Measurements from ENCODE around the gene PSMB7.

Gene PSMB7

DNA sequence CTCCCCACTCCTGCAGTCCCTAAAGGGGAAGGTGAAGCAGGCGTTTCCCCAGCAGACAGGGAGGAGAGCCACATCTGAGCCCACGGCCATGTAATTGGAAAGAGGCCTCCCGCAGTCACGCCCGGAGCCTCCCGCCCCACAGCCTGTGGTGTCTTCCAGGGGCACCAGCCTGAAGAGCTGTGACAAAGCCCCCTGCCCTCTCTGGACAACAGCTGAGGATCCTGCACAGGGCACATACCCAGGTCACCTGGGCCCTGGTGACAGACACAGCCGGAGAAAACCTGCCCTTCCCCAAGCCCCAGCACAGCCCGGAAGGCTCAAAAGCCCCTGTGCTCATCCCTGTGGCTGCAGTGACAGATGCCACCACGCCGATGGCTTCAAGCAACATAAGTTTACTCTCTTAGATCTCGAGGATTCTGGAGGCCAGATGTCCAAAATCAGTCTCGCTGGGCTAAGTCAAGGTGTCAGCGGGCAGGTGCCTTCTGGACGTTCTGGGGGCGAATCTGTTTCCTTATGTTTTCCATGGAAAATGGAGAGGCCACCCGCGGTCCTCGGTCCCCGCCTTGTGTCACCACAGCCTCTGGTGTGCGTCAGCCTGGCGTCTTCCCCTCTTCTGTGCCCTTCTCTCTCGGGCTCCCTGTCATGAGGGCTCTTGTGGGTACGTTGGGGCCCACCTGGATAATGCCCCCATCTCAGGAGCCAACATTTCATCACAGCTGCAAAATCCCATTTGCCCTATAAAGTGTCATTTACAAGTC lies 71.5 kb downstream of the PSMB7 start:
- no peak for DNase-seq

DNA sequence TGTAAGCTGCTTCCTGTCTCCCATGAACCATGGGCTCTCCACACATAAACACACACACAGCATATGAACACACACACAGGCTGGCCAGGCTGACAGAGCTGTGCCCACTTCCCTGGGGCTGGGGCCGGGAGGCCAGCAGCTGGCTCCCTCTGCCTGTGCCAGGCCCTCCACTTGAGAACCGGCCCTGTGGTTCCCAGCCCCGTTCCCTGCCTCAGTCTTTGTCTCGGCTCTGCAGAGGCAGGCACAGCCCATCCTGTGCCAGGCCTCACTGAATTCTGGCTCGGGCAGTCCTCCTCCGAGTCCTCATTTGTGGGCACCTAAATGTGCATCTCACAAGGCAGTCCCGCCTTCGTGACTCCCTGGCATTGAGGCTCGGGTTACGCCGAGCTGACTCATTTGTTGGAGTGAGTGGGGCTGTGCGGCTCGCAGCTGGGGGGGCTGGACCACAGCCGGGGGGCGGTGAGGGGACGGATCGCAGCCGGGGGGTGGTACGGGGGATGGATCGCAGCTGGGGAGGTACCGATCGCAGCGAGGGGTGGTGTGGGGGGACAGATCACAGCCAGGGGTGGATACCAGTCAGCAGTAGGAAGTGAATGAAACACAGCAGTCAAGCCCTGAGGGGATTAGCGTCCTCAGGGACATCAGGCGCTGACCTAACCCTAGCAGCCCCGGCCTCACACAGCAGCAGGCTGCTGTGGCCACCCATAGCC lies 72.3 kb downstream of the PSMB7 start:
- peak in 1 of 2 experiments; percentile 59 for DNase-seq

DNA sequence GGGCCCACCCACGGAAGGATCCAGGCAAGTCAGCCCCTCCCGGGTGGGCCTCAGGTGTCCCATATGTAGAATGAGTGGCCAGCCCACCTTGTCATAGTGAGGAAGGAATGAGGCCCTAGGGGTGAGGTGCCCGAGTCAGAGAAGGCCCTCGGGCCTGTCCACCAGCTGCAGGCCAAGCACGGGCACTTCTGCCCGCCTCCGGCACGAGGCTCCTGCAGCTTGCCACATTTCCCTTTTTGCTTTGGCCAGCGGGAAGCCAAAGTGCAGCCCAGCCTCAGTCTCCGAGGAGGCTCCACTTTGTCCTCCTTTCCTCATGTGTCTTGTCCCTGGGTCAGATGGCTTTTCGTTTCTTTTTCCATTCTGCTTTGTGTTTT lies 72.9 kb downstream of the PSMB7 start:
- no peak for DNase-seq

DNA sequence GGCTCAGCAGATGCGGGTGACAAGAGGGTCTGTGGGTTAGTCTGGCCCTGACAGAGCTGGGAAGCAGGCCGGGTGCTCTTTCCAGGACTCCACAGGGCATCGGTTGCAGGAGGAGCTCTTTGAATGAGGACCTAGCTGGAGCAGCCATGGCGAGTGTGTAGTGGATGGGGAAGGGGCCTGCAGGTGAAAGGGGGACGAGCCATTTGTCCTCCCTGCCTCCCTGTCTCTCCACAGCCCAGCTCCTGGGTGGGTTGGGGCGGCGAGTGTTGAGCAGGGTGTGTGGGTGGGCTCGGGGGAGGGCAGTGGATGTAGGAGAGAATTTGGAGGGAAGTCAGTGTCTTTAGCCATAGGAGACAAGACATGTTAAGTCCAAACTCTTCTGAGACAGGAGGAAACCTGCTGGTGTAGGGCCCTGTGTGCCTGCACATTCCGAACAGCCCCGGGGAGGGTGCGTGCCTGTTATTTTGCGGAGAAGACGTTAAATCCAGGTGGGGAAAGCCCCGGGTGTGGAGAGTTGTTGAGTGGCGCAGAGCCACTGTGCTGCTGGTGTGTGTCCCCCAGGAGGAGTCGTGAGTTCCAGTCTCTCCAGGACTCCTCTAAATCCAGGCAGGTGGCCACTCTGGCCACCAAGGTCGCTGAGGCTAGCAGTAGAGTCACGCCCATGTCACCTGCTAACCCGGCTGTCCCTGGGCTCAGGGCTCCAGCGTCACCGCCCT lies 73.6 kb downstream of the PSMB7 start:
- no peak for DNase-seq

DNA sequence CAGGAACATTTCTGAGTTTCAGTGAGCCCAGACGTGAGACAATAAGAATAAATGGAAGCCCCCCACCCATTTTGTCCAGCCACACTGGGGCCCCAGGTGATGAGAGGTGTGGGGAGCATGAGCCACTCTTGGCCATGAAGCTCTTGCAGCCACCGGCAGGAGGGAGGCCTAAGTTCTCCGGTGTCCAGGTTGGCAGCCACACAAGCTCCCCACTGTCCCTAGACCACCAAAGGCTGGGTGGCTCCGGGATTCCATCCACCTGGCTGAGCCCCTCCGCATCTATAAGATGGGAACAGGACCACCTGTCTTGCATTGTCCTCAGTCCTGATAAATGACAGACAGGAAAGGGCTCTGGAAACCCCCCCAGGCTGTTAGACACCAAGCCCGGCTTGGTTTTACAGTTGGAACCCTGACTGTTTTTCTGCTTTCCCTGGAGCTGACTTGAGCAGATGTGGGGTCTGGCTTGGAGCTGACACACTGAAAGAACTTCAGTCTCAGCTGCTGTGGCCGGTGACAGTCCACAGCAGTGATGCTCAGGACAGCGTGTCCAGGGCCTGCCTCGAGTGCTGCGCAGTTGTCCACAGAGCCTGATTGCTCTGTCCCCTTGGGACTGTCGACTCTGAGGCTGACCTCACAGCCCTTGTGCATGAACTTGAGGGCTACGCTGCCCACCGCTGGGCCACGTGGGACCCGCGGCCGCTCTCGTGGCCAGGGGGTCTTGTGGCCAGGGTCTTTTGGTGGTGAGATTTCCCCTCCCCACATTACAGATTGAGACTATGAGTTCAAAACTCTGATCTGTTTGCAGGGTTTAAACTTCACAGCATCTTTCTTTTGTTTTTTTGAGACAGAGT lies 74.8 kb downstream of the PSMB7 start:
- DNase-seq = no peak

DNA sequence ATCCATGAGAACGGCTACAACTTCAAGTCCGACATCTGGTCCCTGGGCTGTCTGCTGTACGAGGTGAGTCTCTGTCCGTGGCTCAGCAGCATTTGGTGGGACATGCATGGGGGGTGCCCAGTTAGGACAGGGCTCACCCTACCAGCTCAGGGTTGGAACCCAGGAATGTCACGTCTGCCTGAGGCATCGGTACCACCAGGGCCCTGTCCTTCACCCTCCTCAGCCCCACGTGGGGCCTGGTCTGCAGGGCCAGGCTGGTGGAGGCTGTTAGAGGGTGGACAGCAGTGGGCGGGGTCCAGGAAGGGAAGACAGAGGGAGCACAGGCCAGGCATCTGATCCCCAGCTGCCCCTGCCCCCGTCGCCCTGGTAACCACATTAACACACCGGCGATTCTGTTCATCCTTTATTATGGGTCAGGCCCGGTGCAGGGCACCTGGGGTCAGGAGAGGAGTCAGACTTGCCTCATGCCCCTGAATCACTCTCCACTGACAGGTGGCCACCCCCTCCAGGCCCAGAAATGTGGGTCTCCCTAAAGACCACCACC lies 75.6 kb downstream of the PSMB7 start:
- no peak for DNase-seq

DNA sequence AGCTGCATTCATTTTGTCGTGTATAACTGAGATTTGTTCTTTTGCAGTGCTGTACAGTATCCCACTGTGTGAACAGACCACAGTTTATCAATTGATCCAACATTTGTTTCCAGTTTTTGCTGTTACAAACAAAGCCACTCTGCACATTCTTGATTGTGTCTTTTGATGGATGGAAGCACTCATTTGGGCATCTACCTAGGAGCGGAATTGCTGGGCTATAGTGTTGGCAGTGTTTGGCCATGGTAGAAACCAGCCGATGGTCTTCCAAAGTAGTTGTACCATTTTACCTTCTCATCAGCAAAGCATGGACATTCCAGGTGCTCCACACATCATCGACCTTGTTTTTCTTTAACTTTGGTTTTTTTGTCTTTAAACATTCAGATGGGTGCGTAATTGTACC lies 77.7 kb downstream of the PSMB7 start:
- DNase-seq = no peak

DNA sequence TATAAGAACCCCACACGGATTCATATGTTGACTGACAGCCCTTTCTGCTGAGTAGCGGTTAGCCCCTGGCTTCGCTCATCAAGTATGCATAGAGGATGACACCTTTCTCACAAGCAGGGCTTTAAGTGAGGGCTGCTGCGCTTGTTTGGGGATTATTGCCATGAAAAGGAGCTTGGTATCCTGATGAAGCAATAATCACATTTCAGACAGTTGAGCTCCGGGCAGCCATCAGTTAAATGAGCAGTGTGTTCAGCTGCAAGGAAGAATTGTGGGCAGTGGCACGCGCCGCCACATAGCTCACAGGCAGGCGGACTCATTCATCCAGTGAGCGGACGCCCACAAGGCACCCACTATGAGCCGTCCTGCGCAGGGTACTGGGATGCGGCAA lies 79.9 kb downstream of the PSMB7 start:
- DNase-seq = no peak

DNA sequence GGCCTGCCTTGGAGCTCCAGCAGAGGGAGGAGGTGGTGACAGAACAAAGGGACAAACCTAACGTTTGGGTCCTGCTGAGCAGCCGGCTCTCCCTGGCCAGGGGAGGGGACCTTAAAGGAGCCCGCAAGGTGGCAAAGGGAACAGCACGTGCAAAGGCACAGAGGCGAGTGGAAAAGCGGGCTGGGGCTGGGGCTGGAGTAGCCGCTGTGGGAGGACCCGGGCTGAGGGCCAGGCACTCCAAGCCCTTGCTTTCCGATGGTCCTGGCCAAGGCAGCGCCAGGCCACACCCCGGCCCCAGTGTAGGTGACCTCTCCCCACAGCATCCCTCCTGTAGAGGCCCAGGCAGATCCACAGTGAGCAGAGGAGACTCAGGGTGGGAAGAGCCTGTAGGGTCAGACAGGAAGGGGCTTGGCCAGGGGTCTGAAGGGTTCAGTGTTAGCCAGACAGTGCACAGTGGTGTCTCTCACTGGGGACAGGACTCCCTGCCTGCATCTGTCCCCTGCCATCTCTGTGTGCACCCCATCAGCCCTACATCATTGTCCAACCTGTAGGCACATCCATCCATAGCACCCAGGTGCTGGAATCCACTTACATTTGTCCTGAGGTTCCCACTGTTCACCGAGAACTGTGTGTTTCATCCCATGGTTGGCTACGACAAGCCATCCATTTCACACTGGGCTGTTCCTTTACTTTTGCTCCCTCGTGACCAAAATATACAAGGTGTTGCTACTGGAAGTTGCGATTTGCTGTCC lies 80.5 kb downstream of the PSMB7 start:
- no peak for DNase-seq

DNA sequence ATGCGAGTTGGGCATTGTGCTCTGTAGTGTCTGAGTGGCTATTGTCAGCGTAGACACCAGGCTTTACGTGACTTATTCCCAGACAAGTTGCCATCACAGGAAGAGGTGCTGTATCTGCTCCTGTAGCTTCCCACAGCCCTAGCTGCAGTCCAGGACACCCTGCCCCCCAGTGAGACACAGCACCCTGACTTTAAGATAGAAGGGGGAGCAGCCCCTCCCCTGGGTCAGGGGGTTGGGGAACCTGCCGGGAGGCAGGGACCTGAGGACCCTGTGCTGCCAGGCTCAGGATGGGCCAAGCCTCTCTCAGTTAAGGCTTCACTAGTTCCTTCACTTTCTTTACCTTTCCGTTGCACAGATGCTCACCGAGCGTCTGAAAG lies 82.1 kb downstream of the PSMB7 start:
- DNase-seq = no peak

DNA sequence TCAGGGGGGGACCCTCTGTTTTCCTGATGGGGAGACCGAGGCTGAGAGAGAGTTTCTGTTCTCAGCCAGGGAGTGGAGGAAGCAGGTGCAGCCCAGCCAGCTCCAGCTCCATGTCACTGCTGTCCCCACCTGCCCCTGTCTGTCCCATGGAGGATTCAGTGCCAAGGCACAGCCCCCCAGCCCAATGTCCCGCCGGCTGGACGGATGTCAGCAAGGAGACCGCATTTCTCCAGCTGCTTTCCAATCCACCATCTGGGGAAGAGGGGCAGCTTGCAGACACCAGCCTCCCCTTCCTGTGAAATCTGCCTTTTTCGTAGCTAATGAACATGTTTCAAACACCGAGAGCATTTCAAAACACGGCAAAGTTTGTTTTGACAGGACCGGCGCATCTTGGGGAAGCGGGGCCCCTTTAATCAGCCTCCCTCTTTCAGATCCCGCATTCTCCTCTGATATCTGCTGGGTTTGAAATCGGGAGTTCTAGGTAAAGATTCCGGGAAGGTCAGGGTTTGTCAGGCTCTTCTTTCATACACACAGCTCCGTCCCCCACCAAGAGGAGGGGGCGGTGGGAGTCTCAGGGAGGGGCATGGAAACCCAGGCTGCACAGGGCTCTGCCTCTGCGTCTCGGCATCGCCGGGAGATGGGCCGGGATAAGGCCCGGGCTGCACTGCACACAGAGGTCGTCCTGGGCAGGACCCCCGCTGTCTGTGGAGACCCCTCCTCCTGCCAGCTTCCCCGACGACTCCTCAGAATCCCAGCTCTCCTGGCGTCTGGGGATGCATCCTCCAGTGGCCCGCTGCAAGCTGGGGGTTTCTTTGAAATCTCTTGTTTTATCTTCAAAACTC lies 82.7 kb downstream of the PSMB7 start:
- no peak for DNase-seq

DNA sequence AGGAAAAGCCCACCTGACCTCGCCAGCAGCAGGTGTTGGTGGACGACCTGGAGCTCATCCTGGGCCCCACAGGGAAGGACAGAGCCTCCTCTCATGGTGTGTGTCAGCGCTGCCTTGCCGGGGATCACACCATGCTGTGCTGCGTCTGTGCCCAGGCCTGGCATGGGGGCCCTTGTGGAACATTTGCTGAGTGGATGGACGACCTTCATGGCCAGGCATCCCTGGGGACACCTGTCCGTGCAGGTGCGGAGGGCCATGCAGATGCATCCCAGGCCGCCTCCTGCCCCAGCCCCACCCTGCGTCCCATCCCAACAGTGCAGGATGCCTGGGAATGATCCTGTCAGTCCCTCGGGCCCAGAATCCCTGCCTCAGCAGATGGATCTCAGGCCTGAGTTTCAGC lies 83.7 kb downstream of the PSMB7 start:
- no peak for DNase-seq

DNA sequence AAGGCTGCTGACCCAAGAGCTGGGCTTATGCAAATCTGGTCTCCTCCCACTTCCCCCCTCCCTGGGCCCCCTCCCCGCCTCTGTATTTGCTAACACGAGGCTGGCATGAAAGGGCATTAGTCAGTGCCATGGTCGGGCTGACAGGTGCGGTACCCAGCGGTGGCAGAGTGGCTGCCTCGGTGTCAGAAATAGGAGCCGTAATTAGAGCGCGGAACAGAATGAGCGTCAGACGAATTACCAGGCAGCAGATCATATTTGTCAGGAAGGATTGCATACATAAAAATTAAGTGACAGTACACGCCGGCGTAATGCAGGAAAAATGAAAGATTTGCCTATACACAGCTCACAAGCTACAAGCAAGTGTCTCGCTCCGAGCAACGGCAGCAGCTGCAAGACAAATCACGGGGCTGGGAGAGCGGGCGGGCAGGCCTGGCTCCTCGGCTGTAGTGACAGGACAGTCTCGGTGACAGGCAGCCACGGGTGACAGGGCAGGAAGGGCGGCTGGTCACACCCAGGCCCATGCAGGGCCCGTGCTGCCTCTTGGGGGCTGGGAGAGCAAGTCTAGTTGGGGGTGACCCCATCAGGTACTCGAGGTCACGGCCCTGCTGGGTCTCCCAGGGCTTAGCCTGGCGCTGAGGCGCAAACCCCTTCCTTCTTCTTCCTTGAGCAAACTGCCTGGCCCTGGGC lies 85.1 kb downstream of the PSMB7 start:
- DNase-seq = no peak

DNA sequence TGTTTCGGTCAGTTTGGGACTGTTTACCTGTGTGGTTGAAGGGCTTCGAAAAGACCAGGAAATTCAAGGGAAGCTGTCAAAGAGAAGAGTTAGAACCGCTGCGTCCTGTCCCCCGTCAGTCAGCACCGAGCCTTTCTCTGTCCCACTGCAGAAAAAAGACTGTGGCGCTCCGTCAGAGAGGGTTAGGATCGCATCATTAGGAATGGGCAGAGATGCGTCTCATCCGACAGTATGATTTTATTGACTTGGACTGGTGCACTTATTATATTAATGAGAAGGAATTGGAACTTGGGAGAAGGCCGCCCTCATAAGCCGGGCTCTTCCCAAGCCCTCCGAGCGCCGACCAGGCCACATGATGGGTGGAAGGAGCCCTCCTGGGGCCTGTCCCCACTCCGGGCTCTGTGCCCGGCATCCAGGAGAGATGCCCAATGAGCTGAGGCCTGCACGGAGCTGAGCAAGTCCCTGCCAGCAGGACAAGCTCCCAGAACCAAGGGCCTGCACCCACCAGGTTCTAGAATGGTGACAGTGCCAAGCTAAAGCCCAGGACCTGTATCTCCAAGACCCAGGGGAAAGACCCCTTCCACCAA lies 85.9 kb downstream of the PSMB7 start:
- DNase-seq = no peak

DNA sequence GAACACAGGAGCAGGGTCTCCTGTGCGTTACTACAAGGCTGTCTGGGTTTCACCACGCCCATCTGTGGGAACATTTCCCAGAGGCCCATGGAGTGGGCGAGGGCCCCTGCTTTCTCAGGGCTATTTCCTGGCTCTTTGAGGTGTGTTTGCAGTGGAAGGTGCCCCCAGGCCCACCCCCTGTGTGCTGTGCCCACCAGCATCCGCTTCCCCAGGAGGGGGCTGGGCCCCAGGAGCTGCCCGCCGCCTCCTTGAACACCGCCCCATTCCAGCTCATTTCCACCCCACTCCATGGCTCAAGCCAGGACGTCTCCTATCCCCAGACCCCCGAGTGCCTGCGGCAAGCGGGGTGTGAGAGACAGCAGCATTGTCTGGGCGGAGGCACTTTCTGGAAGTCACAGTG lies 87.0 kb downstream of the PSMB7 start:
- no peak for DNase-seq

DNA sequence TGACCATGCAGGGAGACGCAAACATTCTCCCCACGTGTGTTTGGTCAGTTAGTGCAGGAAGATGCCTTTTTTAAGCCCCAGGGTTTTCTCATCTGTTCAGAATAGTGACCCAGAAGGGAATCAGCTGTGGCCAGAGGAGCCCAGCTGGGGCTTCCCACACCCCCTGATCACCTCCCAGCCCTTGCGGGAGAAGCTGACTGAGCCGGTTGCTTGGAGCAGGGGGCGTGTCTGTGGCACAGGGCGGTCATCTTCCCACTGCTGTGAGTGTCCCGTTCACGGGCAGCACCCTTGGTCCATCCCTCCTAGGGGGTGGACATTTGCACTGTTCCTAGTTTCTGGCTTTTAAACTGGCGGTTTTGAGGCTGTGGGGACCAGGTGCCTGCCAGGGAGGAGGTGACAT lies 87.8 kb downstream of the PSMB7 start:
- no peak for DNase-seq

DNA sequence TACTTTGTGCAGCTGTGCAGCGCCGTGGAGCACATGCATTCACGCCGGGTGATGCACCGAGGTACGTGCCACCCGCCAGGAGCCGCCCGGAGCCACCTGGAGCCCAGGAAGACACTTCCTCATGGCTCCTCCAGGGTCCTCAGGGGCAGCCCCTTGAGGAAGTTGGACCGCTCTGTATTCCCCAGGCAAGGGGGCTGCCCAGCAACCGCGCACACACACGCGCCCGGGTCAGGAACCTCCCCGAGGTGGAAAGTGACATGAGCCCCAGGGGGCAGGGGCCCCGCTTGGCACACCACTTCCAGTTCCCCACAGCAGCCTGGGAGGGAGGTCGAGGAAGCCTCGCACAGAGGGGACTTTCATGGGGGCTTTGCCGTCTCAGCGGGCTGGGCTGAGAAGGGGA lies 88.9 kb downstream of the PSMB7 start:
- DNase-seq = no peak

DNA sequence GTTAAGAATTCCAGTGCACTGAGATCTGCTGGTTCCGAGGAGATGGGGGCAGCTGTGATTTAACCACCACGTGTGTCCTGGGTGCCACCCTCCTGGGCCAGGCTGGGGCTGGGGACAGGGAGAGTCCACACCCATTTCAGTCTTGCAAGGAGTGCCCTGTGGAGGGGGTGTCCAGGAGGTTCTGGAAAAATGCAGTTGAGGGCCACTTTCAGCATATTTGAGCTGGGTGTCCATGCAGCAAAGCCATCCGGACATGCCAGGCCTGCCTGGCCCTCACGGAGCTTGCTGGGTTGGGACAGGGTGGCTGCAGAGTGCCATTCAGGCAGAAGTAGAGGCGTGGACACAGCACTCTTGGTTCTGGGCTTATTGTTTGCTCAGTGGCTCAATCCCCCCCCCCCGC lies 89.4 kb downstream of the PSMB7 start:
- no peak for DNase-seq

DNA sequence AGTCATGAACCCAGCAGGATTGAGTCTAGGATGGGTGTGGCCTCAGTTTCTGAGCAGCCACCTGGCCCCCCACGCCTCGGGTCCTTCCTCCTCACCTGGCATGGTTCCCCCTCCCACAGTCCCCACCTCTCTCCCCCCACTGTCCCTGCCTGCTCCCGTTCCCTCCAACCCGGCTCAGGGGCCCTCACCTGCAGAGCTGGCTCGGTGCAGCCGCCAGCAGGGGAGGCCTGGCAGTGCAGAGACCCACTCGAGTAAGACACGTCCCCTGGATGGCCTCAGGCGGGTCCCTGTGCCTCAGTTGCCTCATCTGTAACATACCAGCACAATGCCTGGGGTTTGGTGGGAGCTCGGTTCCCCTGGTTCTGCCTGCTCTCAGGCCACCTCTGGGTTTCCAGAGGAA lies 91.3 kb downstream of the PSMB7 start:
- no peak for DNase-seq
